Cardiac muscle cell (in vitro differentiated cells and primary cell): ENCODE measurements around the gene RERE. TPM values are rescaled to one million over a fixed set of nuclear protein-coding genes. Genes with fewer than 3 reads are reported as not detected.
"Not testable (repeated sequence)": the region's sequence is repeated elsewhere in the genome, so short reads cannot be mapped to it uniquely, and the experiment has no call there.

ENCODE experiments used
- DNase-seq, 2 donors: peaks; one replicate each; pipeline versions ENCODE4 v3.0.0 to v3.0.0-alpha.2; 2010 to 2017; ENCODE audit warnings: low read depth in 1 of 2, low spot score in 1 of 2
- H3K27ac ChIP-seq: fragments of 200-600 bp; sonication (generic); 2 replicates; pipeline ENCODE4 v1.5.1; 2016
- H3K27me3 ChIP-seq: fragments of 200-600 bp; sonication (generic); 2 replicates; pipeline ENCODE4 v1.6.0; 2016; ENCODE audit warnings: control low read depth
- H3K36me3 ChIP-seq: fragments of 200-600 bp; sonication (generic); 2 replicates; pipeline ENCODE4 v1.5.1; 2016; ENCODE audit warnings: control low read depth
- H3K4me1 ChIP-seq: fragments of 200-600 bp; sonication (generic); 2 replicates; pipeline ENCODE4 v1.8.1; 2017; ENCODE audit warnings: low read depth, mild to moderate bottlenecking, mixed run types
- H3K4me3 ChIP-seq: fragments of 200-600 bp; sonication (generic); 2 replicates; pipeline ENCODE4 v1.5.1; 2016; ENCODE audit warnings: mild to moderate bottlenecking
- H3K9me3 ChIP-seq: fragments of 200-600 bp; sonication (generic); 2 replicates; pipeline ENCODE4 v1.5.1; 2017; ENCODE audit warnings: low read depth, mild to moderate bottlenecking, control low read depth
- polyA plus RNA-seq: library from polyadenylated mRNA; unstranded; fragments of >200 nt; fragmentation: Nextera tagmentation; extraction: Ambion mirVana; gene quantifications from 2 replicates; pipeline ENCODE4 v1.2.1, GENCODE V29; 2016
- total RNA-seq: library from RNA; depleted of rRNA; stranded (reverse); fragments of >200 nt; gene quantifications from 2 replicates; pipeline ENCODE4 v1.2.3, GENCODE V29; 2016
- TF ChIP-seq, protein P1 (sequence below): IDR thresholded peaks from 2 replicates; pipeline ENCODE4 v1.5.1; 2012; ENCODE audit warnings: low read depth, mild to moderate bottlenecking, low read length

Gene RERE
- total and polyA plus RNA-seq, 2 experiments from 2014 or later = 72.5 to 81.0 TPM

DNA sequence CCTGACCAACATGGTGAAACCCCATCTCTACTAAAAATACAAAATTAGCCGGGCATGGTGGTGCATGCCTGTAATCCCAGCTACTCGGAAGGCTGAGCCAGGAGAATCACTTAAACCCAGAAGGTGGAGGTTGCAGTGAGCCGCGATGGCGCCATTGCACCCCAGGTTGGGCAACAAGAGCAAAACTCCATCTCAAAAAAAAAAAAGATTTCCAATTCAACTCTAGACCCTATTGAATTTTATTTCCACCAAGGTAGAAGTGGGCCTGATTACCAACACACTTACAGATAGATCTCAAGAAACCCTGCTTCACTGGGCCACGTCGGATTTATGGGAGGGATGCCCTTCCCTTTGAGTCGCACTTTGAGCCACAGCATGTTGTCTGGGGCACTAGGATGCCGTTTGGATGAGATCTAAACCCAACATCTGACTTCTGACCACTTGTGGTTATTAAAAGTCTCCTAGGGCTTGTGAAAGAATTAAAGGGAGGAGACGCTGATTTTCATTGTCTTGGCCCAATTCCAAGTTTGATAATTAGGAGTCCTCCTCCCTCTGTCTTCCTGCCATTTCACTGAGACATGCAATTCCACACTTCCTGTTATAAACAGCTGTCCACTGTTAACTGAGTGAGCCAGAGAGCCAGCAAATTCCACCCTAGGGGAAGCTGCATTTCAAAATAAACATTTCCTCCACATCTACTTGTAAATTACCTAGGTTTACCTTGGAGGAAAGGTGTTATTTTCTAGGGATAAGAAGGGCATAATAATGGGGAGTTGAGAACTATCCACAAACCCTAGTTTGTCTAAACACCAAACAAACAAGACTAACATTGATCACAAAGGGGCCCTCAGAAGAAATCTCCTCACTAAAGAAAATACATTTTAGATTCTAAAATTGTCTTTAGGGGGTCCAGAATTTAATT is 5.2 kb upstream of the RERE start:
- no peaks in the 10 kb centered on the region for H3K36me3 ChIP-seq
- H3K9me3 ChIP-seq = no peaks in the 10 kb centered on the region
- TF ChIP-seq, protein P1, sequence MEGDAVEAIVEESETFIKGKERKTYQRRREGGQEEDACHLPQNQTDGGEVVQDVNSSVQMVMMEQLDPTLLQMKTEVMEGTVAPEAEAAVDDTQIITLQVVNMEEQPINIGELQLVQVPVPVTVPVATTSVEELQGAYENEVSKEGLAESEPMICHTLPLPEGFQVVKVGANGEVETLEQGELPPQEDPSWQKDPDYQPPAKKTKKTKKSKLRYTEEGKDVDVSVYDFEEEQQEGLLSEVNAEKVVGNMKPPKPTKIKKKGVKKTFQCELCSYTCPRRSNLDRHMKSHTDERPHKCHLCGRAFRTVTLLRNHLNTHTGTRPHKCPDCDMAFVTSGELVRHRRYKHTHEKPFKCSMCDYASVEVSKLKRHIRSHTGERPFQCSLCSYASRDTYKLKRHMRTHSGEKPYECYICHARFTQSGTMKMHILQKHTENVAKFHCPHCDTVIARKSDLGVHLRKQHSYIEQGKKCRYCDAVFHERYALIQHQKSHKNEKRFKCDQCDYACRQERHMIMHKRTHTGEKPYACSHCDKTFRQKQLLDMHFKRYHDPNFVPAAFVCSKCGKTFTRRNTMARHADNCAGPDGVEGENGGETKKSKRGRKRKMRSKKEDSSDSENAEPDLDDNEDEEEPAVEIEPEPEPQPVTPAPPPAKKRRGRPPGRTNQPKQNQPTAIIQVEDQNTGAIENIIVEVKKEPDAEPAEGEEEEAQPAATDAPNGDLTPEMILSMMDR = no peak
- no peaks in the 10 kb centered on the region for H3K27me3 ChIP-seq
- DNase-seq = peak in 1 of 2 donors; percentile 90
- H3K4me1 ChIP-seq = peaks cover 3% of the 10 kb centered on the region
- no peak overlapping the region for H3K4me3 ChIP-seq
- peak overlapping the region; percentile 76 for H3K27ac ChIP-seq

DNA sequence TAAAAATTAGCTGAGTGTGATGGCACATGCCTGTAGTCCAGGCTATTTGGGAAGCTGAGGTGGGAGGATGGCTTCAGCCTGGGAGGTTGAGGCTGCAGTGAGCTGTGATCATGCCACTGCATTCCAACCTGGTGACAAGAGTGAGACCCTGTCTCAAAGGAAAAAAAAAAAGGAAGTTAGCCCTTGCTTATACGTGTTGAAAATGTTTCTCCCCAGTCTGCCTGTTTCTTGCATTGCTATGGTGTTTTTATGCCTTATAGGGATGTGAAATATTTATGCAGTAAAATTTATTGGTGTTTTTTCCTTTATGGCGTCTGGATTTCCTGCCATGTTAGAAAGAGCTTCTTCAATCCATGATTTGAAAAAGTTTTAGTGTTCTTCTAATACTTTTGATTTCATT is 3.6 kb upstream of the RERE start:
- Histone ChIP-seq H3K4me3 (no peak overlapping the region), H3K36me3 (no peaks in the 10 kb centered on the region), H3K27me3 (no peaks in the 10 kb centered on the region), H3K9me3 (no peaks in the 10 kb centered on the region), H3K4me1 (peaks cover 3% of the 10 kb centered on the region), H3K27ac (no peak overlapping the region)
- DNase-seq = no peak
- TF ChIP-seq, protein P1 = no peak

DNA sequence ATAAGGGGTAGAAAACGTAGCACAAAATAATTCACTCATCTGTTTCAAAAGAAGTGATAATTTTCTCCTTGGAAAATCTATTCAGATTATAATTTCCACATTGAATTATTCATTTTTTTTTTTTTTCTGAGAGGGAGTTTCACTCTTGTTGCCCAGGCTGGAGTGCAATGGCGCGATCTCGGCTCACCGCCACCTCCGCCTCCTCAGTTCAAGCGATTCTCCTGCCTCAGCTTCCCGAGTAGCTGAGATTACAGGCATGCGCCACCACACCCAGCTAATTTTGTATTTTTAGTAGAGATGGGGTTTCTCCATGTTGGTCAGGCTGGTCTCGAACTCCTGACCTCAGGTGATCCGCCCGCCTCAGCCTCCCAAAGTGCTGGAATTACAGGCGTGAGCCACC is 1.3 kb upstream of the RERE start:
- not testable (repeated sequence) for H3K9me3 ChIP-seq, H3K36me3 ChIP-seq, DNase-seq, H3K27me3 ChIP-seq
- peaks cover 18% of the 10 kb centered on the region for H3K4me1 ChIP-seq
- peak overlapping the region; percentile 100 for H3K4me3 ChIP-seq
- peak overlapping the region; percentile 98 for H3K27ac ChIP-seq

DNA sequence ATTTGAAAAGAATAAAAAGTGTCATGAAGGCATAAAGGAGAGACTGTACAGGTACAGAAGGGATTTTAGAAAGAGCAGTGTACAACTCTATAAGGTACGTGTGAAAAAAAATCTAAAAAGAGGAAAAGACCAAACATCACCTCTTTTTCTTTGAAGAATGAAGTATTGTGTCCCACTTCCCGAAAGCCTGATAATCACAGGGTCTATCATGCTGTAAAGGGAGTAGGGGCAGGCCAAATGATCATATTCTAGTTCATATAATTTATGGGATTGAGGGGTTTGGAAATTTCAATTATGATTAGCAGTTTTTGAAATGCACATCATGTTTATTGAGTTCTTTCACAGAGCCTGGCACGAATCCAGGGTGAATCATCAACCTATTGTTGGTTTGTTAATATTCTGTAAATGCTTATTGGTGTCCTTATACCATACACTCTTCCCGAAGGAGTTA is 910 bp upstream of the RERE start:
- no peaks in the 10 kb centered on the region for H3K27me3 ChIP-seq
- H3K36me3 ChIP-seq = no peaks in the 10 kb centered on the region
- DNase-seq = peak in 1 of 2 donors; percentile 75
- H3K4me3 ChIP-seq = peak overlapping the region; percentile 100
- H3K4me1 ChIP-seq = peaks cover 18% of the 10 kb centered on the region
- no peaks in the 10 kb centered on the region for H3K9me3 ChIP-seq
- H3K27ac ChIP-seq = peak overlapping the region; percentile 98
- TF ChIP-seq, protein P1 = no peak

DNA sequence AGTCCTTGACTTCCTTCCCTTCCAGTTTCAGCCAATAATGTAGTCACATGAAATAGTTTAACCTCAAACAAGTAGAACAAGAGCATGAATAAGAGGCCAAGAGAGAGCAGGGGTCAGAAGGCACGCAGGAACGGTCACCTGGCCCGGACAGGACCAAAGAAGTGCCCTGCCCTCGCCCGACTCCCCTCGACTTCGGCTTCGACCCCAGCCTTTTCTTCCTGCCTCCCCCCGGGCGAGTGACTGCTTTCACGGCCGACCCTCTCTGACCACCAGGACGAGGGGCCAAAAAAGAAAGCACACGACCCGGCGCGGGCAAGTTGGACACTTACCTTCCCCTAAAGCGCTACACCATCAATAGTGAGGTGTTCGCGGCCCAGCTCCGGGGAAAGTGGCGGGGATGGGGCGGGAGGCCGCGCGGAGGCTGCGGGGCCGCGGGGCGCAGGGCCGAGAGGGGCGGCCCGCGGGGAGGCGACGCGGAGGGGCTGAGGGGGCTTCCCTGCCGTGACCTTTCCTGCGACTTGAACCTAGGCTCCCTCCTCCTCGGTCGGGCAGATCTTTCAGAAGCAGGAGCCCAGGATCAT is 519 bp downstream of the RERE start:
- H3K4me1 ChIP-seq = peaks cover 15% of the 10 kb centered on the region

More for the DNA sequence above, 519 bp downstream of the RERE start:
- DNase-seq = peak in 1 of 2 donors; percentile 11
- TF ChIP-seq, protein P1 = no peak
- Histone ChIP-seq H3K9me3 (no peaks in the 10 kb centered on the region), H3K27me3 (no peaks in the 10 kb centered on the region), H3K36me3 (no peaks in the 10 kb centered on the region), H3K4me3 (peak overlapping the region; percentile 100), H3K27ac (peak overlapping the region; percentile 98)
